NCI-H2196 (cell line): ENCODE measurements around the gene DNAJB14.
A peak's percentile ranks its signal among the peaks of the same experiment; 100 is the strongest.

Experiments
- DNase-seq: peaks from one replicate; lab custom pipeline; 2025; ENCODE audit not compliant: unreplicated experiment; lab: John Stamatoyannopoulos, UW

The DNAJB14 gene

DNA sequence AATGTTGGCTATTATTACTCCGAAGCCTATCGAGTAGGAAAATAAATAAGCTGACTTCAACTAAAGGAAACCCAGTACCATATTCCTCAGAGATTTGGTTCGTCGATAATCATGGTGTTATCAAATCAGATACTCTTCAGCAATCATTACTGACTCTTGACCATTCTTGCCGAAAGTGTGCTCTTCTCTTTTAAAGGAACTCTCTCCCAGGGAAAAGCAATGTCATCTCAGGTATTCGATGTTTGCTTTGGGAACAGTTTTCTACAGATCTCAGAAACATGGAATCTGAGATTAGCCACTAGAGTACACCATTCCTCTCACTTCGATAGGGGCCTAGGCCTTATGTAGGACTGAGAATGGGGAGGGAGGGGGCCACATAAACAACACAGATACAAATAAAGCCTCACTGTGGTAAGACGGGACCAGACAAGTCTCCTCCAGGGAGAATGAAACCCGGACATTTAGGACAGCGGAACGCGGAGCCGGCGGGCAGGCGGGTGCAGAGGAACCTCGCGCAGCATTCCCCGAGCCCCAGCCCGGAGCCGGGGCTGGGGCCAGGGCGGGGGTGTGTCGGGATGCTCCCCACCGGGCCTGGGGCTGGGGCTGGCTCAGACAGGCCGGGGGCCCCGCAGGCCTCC lies 581 bp downstream of the DNAJB14 start:
- DNase-seq: no peak

DNA sequence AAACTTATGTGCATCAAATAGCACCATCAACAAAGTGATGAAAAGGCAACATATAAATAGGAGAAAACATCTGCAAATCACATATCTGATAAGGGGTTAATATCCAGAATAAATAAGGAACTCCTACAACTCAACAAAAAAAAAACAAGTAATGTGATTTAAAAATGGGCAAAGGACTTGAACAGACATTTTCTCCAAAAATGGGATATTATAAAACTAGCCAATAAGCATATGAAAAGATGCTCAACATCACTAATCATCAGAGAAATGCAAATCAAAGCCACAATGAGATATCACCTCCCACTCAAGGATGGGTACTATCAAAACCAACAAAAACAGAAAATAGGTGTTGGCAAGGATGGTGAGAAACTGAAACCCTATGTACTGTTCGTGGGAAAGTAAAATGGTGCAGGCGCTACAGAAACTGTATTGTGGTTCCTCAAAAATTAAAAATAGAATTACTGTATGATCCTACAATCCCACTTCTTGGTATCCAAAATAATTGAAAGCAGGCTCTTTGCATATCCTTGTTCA lies 2.4 kb downstream of the DNAJB14 start:
- DNase-seq: no peak

DNA sequence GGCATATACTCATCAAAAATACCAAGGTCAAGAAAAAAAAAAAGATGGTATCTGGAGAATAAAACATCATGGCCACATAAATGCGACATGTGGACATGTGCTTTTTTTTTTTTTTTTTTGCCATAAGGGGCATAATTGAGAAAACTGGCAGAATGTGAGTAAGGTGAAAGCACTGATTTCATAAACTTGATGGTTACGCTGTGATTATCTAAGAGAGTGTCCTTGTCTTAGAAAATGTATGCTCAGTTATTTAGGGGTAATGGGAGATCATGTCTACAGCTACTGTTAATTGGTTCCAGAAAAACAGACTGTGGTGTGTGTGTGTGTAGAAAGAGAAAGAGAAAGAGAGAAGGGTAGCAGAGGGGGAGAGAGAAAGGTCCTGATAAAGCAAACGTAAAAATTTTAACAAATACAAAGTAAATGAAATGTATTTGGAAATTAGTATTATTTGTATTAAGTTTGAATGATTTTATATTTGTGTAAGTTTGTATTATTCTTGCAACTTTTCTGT lies 8.1 kb downstream of the DNAJB14 start:
- DNase-seq: no peak

DNA sequence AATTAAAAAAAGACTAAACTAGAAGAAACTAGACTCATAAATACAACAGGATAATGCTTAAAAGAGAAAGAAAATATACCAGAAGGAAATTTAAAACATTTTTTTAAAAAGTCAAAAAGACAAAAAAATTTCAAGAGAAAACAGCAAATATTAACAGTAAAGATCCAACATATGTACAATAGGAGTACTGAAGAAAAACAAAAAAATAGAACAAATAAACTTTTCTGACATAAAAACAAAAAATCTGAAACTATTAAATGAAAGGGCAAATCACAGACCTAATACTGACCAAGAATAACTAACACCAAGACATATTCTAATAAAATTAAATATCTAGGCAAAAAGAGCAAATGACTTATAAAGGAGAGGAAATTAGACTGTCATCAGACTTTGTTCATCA lies 11.5 kb downstream of the DNAJB14 start:
- no peak for DNase-seq

DNA sequence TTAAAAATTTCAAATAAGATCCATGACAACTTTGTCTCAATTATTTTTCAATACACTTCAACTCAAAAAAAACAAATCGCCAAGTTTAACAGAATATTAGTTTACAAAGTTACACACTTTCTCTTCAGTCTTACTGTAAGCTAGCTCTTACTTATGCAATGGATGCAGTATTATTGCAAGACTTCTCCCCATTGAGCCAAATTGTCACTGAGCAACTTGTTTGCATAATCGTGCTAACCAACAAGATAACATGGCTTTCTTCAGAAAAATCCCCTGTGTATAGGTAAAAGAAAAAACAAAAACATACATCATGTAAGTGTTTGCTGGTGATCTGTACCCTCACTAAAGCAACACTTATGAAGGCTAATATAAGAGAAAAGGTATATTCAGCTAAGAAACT lies 18.9 kb downstream of the DNAJB14 start:
- no peak for DNase-seq

DNA sequence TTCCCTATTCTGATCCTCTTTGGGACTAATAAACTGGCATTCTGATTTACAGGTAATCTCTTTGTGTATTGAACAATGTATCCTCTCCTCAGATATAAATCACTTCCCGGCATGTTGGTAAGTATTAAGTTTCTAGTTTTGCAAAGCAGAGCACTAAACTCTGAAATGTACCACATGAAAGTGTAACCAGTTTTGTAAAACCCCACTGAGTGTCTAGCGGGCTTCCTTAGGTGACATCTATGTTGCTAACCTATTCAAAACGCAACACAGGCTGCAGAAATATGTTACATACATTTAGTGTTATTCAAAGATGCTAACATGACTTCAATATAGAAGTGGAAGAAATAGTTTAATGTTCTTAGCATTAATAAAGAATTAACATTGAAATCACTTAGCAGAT lies 25.2 kb downstream of the DNAJB14 start:
- DNase-seq: no peak

DNA sequence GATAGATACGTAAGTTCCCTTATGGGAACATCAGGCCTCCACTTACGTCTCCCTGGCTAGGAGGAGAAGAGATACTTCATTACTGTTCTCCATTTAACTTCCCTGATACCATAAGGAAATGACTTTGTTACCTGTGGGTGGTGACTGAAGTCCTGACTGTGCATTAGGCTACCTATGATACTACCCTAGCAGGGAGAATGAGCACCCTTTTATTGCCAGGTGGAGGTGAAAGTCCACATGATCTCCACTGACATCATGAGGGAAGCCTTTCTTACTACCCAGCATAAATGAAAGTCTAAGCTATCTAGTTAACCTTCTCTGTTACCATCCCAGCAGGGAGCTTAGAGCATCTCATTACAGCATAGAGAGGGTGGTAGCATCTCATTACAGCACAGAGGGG lies 27.8 kb downstream of the DNAJB14 start:
- no peak for DNase-seq

DNA sequence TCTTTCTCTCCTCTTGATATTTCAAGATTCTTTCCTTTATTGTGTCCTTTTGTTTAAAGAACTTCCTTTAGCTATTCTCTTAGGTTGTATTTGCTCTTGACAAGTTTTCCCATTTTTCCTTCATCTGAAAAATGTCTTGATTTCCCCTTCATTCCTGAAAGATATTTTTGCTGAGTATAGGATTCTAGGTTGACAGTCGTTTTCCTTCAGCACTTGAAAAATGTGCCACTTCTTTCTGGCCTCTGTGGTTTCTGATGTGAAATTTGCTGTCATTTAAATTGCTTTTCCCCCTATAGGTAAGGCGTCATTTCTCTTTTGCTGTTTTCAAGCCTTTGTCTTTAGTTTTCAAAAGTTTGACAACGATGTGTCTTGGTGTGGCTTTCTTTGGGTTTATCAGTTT lies 28.8 kb downstream of the DNAJB14 start:
- DNase-seq: no peak

DNA sequence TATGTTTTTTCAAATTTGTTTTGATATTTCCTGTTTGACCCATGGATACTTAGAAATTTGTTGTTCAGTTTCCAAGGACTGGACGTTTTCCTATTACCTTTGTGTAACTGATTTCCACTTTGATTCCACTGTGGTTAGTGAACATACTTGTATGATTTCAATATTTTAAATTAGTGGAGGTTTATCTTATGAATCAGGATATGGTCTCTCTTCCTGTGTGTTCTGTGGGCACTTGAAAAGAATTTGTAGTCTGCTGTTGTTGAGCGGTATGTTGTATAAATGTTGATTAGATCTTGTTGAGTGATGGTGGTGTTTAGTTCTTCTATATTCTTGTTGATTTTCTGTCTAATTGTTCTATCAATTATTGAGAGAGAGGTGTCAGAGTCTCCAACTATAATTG lies 31.0 kb downstream of the DNAJB14 start:
- no peak for DNase-seq

DNA sequence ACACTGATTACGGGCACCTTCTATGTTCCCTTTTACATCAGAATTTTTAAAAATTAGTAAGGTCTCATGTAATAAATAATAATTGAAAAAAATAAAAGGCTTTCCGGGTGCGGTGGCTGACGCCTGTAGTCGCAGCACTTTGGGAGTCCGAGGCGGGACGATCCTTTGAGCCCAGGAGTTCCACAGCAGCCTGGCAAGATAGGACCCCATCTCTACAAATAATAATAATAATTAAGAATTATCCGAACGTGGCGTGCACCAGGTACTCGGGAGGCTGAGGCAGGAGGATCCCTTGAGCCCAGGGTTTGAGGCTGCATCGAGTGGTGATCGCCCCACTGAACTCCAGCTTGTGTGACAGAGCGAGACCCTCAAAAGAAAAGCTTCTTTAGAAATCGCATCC lies 51.4 kb downstream of the DNAJB14 start:
- no peak for DNase-seq

DNA sequence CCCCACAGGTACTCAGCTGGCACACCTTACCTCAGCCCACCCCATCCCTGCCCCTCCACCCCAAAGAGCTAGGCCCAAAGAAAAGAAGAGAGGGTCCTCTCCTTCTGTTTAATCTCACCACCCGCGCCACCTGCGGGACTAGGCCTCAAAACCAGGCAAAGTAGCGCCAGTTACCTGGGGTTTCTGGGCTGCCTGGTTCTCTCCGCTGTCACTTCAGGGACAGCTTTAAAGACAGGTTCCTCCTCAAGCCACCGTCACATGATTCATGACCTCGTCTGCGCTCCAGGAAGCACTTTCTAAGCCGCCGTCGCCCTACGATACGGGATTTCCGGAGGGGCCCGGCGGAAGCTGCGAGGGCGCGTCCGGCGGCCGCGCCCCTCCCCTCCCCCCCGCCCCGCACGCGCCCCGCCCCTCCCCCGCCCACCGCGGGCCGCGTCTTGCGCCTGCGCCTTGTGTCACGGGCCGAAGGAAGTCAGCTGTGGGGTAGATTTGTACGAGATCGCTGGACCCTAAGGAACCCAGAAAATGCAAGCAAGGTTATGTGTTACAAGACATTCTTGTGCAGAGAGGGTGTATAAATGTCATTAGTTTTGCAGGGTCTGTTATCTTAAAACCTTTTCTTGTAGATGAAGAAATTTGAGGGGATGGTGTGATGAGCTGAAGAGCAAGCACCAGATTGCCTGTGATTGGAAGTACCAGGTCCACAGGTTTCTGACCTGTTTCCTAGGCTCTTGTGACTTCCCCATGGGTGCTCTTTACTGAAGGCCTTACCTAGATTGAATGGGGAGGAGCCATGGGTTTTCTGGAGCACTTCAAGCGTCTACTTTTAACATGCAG lies 52.0 kb downstream of the DNAJB14 start, which contains the start of gene LAMTOR3:
LAMTOR3 (minus strand) TSS at position 267 of the 837 bp plus-strand sequence. CDS start 464 bp downstream, outside the sequence.
- peak; percentile 74 for DNase-seq

DNA sequence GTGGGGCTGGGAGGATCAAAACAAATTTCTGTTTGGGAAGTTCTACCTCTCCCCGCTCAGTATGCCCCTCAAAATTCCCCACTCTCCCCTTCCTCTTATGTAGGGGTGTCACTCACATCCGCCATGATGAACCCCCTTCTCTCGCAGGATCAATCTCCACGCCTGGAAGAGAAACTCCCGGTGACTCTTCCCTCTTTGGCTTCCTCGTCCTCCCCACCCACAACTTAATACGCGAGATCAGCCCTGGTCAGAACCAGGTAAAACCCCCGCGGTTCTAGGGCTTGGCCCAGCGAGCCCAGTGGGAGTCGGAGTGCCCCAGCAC lies 52.6 kb downstream of the DNAJB14 start:
- DNase-seq: no peak

DNA sequence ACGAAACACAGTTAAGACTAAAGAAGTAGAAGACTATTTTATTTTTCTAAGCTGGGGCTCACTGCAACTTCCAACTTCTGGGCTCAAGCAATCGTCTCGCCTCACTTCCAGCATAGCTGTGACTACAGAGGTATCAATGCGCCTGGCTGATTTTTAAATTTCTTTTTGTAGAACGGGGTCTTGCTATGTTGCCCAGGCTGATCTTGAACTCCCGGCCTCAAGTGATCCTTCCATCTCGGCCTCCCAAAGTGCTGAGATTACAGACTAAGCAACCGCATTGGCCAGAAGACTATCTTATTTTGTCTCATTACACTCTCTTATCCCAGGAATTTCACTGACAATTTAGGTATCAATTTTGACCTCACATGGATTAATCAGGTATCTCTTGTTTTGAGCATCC lies 53.4 kb downstream of the DNAJB14 start:
- DNase-seq: no peak

DNA sequence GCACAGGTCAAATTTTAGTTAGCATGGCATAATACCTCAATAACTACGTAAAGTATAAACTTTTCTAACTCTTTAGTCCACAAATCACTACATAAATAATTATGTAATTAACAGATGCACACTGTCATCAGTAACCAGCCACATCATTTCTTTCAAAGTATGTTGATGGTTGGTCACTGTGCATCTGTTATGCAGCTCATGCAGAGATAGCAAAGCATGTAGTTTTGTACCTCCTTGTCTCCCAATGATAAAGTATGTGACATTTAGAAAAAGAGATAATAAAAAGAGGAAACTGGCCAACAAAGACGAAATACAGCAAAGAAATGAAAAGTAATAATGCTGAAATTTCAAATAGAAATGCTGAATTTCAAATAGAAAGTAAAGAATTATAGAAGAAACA lies 55.1 kb downstream of the DNAJB14 start:
- DNase-seq: no peak

DNA sequence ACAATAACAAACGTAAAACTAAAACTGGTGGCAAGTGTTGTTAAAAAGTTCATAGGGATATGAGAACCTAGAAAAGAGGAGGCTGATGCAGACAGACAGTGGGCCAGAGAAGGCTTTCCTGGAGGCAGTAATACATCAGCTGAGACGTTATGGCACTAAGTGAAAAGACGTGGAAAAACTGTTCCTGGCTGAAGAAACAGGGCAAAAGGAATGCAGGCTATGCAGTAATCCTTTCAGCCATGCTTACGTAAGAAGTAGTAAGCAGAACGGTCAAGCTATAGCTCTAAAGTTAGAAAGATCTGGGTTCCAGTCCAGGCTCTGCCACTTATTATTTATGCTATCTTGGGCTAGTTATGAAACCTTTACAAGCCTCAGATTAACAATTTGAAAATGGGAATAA lies 58.6 kb downstream of the DNAJB14 start:
- no peak for DNase-seq

DNA sequence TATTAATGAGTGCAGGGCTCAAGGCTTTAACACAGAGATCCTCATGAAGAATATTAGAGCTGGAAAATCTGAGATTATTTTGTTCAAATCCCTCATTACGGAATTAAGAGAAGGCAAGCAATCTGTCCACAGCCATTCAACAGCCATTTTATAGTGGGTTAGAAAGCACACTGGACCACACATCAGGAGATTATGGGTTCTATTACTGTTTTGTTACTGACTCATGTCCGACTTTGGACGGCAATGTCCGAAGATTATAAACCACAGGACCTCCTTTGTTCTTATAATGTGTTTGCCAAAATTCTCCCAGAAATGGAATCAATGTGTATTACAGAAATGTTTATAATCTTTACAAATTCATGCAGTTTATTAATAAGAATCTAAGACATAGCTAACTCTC lies 60.3 kb downstream of the DNAJB14 start:
- no peak for DNase-seq

DNA sequence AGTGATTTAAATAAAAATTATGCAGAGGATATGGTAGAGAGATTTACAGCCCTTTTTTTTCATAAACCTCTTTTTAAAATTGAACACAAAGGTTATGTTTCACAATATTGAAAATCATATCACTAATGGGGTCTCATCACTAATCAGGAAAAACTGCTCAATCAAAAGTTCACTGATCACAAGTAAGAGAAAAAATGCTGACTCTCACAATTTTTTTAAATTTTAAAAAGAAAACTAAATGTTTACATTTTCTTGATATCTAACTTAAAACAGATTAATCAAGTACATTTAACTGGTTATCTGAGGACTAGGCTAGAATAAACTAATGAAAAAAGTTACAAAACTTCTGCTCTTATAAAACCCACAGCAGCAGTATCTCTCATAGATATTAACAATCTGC lies 60.7 kb downstream of the DNAJB14 start:
- DNase-seq: no peak

DNA sequence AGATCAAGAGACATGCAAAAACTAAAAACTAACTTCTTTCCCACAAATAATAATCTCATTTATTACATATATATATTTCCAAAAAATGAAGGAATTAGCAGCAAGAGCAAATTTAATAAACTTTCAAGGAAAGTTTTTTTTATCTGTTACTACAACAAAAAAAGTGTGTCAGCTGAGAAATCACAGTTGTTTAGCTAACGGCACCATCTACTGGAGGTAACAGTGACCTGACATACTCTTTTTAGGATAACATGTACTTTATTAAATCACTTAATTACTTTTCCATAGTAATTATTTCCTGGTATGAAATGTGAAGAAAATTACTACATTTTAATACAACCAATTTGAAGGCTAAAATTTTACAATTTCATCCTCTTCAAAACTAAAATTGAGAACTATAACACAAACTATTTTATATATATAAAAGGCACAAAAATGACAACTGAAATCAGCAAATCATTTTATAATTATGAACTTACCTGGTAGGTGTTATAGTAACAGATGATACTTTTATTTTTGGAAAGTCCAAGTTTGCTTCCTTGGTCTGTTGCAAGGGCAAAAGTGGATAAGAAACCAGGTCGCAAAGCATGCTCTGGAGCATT lies 61.3 kb downstream of the DNAJB14 start:
- peak; percentile 31 for DNase-seq

DNA sequence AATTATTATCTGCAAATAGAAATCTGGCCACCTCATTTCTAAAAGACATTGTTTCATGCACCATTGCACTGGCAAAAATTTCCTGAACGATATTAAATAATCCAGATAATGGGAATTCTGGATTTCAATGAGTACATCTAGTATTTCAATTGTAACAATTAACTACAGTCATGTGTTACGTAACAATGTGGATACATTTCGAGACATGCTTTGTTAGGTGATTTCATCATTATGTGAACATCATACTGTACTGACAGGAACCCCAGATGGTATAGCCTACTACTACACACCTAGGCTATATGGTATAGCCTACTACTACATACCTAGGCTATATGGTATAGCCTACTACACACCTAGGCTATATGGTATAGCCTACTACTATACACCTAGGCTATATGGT lies 67.0 kb downstream of the DNAJB14 start:
- no peak for DNase-seq

DNA sequence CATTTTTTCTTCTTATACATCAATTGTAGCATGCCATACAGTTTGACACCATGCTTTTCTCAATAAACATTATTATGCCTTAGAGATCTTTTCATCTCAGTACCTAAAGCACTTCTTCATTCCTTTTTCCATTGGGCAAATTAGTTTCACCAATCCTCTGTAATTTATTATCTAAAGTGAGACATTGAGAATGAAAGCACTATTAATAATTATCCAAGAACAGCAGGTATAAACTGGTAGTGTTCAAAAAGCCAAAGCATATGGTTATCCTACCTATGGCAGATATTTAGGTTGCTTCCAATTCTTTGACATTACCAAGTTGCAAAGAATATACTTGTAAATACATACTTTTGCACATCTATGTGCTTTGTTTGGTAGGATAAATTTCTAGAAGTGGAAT lies 67.8 kb downstream of the DNAJB14 start:
- no peak for DNase-seq

DNA sequence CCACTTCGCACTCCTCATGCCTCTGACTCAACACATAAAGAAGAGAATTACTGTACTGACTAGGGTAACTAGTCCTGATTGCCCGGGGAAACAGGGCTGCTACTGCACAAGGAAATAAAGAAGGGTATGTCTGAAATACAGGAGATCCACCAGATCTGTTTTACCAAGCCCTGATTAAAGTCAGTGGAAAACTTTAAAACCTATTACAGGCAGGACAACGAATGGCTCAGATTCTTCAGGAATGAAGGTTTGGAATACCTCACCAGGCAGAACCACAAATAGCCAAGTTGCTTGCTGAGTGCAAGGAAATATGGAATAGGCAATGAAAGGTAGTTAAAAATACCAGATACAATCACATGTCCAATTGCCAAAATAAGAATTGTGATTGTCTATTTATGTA lies 69.5 kb downstream of the DNAJB14 start:
- DNase-seq: no peak

DNA sequence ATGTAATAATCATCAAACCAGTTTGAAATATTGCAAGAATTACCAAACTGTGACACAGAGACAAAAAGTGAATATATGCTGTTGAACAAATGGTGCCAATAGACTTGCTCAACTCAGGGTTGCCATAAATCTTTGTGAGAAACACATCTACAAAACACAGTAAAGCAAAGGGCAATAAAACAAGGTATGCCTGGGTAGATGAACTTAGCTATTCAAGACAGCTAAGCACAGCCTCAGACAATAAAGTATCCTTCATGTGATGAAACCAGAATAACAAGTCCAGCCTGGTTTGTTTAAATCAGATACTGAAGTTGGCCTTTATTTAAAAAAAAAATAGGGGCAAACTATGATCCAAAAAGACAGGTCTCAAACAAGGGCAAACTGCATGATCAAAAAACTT lies 71.3 kb downstream of the DNAJB14 start:
- DNase-seq: no peak
